Mammary epithelial cell (primary cell): ENCODE measurements around the gene FBXO11.

ENCODE experiments used
- EZH2 ChIP-seq: IDR thresholded peaks from 2 replicates; pipeline ENCODE4 v1.6.1; 2012; ENCODE audit warnings: low read length, inconsistent platforms, borderline replicate concordance
- TF ChIP-seq, protein P1 (sequence below), 2 donors: IDR thresholded peaks in 1 of 2; conservative IDR thresholded peaks in 1 of 2; 2 replicates each; pipeline ENCODE4 v1.5.1; 2011 to 2012; ENCODE audit warnings: inconsistent platforms in 2 of 2, low read length in 2 of 2, mild to moderate bottlenecking in 2 of 2, control low read depth in 1 of 2, low read depth in 1 of 2; ENCODE audit not compliant: insufficient read depth in 1 of 2; ENCODE audit errors: extremely low read depth in 1 of 2

DNA sequence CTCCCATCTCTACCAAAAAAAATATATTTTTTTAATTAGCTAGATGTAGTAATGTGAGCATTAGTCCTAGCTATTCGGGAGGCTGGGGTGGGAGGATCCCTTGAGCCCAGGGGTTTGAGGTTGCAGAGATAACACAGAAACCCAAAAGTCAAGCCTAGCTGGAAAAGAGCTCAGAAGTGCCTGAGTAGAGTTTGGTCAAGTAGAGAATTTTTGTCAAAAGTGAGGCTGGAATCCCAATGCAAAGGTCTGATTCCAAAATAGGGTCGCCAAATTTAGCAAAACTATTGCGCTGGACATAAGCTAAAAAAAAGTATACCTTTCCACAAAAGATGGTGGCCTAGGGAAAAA lies 138.8 kb downstream of the FBXO11 start:
- TF ChIP-seq, protein P1, sequence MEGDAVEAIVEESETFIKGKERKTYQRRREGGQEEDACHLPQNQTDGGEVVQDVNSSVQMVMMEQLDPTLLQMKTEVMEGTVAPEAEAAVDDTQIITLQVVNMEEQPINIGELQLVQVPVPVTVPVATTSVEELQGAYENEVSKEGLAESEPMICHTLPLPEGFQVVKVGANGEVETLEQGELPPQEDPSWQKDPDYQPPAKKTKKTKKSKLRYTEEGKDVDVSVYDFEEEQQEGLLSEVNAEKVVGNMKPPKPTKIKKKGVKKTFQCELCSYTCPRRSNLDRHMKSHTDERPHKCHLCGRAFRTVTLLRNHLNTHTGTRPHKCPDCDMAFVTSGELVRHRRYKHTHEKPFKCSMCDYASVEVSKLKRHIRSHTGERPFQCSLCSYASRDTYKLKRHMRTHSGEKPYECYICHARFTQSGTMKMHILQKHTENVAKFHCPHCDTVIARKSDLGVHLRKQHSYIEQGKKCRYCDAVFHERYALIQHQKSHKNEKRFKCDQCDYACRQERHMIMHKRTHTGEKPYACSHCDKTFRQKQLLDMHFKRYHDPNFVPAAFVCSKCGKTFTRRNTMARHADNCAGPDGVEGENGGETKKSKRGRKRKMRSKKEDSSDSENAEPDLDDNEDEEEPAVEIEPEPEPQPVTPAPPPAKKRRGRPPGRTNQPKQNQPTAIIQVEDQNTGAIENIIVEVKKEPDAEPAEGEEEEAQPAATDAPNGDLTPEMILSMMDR (conservative IDR thresholded peaks at IDR 0.05 in 1 of 2, IDR thresholded peaks at IDR 0.05 in 1 of 2; ENCODE audit: extremely low read depth in 1 of 2, insufficient read depth in 1 of 2, low read depth in 1 of 2, low read length in 2 of 2), result no peak
- no peak for TF ChIP-seq EZH2
